Testis (tissue), 2 donors: ENCODE results near the gene KRTAP16-1.

Source experiments
- CTCF ChIP-seq, 3 experiments: fragments of 450-650 bp in 2 of 3; fragments of 200-600 bp in 1 of 3; sonication (generic) in 1 of 3; IDR thresholded peaks; one replicate each; pipeline ENCODE4 v1.5.1; 2016 to 2019; ENCODE audit warnings: antibody characterized with exemption in 3 of 3, mild to moderate bottlenecking in 2 of 3, moderate library complexity in 1 of 3
- POLR2A ChIP-seq: fragments of 450-650 bp; IDR thresholded peaks from one replicate; pipeline ENCODE4 v1.6.1; 2017; ENCODE audit warnings: antibody characterized with exemption, mild to moderate bottlenecking, moderate library complexity

DNA sequence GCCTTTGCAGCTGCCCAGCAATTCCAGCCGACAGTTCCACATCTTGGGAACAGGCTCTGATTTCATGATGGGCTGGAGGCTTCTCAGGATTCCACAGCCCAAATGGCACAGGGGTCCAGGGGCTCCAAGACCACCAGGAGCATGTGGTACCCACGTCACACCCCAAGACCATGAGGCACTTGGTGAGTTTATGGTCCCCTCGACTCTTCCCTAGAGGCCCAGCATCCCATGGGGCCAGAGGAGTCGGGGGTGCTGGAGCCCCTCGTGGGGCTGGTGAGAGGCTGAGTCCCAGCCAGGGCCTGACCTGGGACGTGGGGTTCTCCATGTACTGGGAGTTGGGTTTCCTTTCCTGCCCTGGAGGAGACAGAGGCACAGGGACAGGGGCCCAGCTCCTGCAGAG, 16.5 kb upstream of the KRTAP16-1 start:
- TF ChIP-seq CTCF (IDR thresholded peaks at IDR 0.05) (no peak), POLR2A (no peak)
